NCI-H2029 treated with DMSO at 0.1 percent for 48 hours (cell line): ENCODE results near the gene SEMA4D.

Experiments used
- DNase-seq: peaks from one replicate; lab custom pipeline; 2025; lab: John Stamatoyannopoulos, UW

Gene SEMA4D

DNA sequence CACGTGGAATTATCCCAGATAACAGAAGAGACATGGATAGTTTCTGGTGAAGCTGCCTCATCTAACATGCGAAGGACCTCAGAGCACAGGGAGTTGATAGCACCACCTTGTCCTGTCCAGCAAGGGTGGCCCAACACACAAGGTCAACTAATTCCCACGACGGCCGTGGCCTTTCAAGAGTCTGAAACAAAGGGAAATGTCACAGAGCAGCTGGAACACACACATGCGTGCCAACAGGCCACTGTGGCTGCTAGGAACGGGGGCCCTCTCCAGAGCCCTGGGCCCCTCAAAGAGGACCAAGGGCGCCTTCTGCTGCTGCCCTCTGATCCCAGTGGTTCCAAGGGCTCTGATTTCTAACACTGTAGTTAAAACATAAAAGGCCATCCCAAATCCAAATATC is 128.9 kb downstream of the SEMA4D start:
- no peak for DNase-seq

DNA sequence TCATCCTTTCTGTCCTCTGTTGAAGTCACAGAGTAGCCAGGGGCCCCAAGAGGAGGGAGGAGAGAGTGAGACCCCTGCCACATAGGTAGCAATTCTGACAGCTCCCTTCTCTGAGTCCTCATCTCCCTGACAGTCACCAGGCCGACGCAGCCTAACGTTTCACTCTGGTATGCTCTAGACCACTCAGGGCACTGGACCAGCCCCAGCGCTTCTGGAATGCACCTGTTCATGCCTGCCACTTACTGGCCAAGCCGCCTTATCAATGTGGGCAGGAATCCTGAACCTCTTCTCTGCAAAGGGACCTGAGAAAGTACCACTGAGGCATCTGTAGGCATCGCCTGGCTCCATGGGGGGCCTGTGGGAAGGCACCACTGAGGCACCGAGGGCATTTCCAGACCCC is 129.4 kb downstream of the SEMA4D start:
- DNase-seq = no peak

DNA sequence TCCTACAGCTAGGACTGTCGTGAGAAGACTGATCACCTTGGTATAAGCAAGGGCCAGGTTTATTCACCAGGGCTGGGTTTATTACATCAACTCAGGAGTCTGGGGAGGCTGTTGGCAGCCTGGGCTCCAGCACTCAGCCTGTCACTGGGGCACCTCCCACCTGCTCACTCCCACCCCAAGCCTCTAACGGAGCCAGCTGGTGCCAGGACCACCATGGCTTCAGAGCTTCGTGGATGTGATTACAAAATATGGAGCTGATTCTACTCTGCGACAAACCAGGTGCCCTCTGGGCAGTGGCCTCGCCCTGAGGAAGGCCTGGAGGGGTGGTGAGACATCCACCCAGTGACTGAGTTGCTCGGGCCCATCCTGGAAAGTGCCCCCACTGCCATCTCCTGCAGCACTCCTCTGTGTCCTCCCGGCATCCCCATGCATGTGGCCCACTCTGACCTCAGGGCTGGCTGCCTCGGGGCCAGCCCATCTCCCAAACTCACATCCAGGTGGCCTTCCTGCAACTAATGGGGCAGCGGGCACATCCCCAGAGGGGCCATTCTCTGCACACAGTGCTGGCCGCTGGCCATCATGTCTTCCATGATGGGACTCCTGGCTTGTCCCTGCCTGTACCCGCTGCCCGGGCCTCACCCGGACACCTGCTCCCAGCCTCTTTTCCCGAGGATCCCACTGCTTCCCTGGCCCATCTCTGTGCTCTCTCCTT is 130.0 kb downstream of the SEMA4D start:
- no peak for DNase-seq

DNA sequence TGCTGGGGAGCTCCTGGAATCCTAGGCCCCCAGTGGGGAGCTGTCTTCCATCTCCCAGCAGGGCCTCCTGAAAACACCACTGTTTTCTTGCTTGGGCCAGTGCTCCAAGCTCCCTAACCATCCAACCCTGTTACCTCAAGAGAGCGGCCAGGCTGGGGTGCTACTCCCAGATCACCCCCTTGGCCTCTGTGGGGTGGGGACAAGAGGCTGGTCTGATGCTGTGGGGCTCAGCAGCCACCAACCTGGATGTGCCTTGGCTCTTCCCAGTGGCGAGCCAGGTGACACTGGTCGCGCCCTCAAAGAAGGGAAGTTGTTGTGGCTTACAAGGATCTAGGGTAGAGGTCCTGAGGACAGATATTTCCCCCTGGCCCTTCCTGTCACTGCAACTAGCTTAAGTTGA is 130.6 kb downstream of the SEMA4D start:
- DNase-seq = no peak

DNA sequence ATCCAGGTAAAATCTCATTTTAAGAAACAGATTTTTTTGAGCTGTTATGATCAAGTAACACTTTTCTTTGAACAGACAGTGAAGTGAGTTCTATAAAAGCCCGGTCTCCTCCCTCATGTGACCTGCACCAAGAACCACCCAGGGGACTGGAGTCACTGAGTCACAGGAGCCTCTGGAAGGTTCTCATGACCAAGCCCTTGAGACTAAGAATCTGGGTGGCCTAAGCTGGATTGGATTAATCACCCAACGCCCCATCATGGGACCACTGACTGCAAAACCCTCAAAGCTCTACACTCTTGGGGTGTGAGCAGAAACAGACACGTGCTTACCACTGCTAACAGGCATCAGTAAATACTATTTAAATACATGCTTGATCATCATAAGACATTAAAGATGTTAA is 131.2 kb downstream of the SEMA4D start:
- no peak for DNase-seq

DNA sequence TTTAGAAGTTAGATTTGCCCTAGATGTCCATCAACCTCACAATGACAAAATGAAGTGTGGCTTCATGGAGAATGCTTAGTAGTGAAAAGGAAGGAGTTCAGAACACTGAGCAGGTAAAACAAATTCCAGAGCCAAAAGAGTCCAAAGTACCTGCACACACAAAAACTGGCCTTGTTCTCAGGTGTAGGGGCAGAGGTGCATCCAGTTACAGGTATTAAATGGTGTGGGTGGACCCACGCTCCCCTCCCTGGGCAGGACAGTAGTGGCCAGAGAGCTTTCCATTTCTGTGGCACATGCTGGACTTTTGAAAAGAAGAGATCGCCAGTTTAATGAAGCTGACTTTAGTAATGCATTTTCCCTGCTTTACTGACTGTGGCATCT is 132.4 kb downstream of the SEMA4D start:
- no peak for DNase-seq

DNA sequence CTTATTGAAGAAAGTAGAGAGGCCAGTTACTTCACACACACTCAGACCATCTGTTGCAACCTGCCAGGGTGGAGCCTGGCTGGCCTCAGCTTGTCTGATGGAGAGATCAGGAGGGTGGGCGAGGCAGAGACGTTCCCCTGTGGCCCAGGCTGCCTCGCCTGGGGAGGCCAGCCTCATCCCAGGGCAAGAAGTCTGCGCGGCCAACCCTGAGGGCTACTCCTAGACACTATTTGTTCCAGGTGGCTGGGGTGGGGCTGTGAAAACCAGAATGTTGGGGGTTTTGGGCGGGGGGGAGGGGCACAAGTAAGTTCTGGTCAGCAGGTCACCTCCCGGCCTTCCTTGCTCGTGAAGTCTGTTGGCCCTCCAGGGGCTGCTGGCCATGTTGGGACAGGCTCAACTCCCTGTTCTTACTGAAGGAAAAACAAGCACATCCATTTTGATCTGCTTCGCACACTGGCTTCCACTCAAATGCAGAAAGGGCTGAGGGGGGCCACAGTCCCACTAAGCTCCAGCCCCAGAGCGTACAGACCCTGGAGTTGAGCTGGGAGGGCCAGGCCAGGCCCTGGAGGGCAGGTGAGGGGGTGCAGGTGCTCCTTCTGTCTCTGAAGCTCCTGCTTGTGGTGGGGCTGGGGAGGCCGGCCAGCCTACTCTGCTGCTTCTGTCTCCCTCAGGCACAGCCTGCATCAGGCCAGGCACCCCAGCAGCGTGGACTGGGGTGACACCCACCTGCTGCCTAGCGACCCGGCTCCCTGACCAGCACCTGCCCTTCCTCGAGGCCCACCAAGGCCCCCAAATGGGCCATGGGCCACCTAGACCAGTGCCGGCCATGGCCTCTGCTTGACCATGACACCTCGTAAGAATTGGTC is 133.0 kb downstream of the SEMA4D start:
- no peak for DNase-seq

DNA sequence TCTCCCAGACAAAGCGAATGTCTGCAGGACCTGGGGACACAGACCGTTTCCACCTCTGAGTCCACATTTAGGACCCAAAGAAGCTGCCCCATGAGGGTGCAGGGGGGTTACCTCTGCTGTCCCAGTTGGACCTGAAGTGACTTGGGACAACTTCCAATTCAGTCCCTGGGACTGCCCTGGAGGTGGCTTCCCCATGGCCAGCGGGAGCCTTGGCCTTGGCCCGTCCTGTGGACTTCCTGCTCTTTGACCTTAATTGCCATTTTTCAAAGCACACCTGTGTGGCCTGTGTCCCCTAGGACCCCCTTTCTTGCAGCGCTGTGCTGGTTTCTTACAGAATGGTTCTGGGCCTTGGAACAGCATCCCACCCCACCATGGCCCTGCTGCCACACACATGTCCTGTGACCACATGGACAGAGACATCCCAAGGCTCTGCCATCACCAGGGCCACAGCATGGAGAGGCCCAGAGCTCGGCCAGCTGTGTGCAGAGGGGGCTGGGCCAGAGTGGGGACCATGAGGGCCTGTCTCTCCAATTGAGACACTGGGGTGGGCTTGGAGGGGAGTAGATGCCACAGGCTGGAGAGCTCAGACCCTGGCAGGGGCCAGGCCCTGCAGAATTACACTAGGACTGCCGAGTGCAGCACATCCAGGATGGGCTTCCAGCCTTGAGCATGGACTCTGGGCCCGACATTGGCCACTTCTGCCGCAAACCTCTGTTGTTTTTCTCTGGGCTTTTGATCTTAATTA is 133.8 kb downstream of the SEMA4D start:
- no peak for DNase-seq

DNA sequence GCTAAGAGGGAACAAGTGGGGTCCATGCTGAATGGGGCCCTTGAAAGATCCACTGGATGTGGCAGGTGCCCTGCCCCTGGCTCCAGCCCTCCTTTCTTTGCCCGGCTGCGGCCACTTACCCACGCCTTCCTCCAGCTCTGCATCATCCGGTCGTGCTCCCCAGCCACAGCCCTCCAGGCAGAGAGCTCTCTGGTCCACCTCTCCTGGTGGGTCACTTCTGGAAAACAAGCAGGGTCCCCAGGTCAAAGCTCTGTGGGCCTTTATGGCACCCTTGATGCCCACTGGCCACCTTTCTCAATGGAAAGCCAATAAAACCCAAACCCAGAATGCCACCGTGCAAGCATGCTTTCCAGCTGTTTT is 134.6 kb downstream of the SEMA4D start:
- DNase-seq = no peak

DNA sequence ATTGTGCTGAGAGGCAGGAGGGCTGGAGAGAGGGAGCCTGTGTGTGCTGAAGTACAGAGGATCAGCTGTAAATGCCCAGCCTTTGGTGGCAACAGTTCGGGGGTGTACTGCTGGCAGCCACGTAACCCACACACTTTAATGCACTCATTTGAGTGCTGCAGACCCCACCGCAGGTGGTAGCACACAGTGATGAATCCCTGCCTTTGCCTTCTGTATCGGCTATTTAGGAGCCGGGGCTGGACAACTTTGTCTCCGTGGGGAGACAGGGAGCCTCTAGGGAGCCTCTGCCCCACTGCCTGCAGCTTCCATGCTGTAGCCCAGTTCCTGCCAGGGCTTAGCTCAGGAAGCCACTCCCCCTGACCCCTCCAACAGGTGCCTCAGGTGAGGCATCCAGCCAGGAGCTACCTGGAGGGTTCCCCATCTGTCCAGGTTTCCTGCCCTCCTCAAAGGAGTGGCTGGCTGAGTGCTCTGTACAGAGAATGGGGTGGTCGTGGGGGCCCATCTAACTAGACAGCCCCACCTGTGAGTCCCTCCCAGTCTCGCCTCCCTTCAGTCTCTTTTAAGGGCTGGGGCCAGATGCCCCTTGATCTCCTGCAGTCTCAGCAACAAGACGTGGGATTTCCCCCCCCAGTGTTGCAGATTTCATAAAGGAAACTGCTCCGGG is 135.1 kb downstream of the SEMA4D start:
- DNase-seq = no peak

DNA sequence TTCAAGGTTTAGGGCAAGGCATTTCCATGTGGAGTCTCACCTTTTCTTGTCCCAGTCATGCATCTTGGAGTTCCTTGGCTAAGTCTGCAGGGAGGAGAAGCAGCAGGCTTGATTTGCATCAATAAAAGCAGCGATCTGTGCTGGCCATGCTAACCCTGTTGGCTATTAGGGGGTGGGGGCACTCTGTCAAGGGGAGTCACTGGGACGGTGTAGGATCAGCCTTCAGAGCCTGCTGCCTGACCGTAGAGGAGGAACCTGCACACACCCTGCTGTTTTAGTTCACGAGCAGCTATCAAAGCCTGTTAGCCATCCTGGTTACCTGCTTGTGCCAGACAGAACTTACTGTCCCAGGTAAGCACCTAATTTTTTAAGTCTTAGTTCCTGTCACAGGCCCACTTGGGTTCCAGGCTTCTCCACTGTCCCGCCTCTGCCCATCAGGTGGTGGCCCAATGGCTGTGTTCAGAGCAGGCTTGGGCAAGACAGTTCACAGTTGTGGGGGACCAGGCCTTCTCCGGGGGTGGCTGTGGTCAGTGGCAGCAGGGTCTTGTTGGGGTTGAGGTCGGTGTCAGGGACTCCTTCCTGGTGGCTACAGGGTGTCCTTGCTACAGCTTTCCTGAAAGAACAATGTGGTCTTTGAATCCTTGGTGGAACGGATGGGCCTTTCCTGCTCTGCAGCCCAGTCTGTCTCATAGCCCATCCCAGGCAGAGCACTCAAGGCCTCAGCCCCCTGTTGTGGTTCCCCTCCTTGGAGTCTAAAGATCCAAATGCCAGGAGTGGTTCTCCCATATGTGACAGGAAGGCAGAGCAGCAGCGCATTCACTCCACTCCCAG is 135.9 kb downstream of the SEMA4D start:
- DNase-seq = no peak

DNA sequence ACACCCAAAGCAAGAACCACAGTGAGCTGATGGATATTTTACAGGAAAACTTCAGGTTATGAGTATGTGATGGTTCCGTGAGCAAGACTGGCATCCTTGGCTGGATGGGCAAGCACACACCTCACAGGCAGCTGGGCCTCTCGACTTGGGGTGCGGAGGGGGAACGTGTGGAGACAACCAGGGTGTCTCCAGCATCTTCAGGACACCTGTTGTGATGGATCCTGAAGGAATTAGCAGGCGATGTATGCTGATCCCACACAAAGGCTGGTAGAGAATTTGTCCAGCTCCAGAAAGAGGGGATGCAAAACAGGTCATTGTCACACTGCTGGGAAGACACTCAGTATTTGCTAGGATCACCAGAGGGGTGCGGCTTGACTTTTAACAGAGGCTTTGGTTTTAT is 136.9 kb downstream of the SEMA4D start:
- no peak for DNase-seq

DNA sequence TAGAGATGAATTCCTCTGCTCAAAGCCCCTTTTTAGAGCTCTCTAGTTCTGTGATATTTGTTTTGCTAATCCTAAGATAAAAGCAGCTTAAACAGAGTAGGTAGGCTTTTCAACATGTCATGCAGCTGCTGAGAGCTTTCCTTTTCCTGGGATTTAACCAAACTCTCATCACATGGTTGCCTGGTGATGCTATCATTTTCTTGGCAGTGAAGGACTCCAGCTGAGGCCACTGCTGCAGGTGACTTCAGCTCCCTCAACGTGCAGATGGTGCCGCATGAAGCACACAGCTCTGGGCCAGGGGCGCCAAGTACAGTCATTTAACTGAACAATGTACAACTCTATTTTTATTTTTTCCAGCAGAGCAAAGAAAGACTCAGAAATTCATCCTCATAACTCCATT is 137.4 kb downstream of the SEMA4D start:
- DNase-seq = peak; percentile 79

DNA sequence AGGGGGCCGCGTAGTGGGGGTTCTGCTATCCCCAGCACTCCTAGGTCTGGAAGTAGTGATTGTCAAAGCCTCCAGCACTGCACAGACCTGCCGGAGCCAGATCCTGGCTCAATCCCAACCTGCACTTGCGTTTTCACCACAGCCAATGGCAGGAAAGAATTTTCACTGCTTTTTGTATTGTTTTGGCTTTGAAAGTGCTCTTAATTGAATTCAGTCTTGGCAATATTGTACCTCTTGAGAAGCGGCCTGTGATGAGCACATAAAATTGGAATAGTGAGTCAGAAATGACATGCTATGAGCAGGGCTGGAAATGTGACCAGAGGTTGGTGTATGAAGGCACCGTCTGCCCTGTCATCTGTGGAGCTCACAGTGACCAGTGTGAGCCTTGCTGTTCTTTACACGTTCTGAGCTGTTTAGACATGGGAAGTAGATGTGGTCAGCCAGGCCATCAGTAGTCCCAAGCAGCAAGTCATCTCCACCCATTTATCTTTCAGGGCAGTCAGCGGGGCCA is 138.1 kb downstream of the SEMA4D start:
- peak; percentile 92 for DNase-seq

DNA sequence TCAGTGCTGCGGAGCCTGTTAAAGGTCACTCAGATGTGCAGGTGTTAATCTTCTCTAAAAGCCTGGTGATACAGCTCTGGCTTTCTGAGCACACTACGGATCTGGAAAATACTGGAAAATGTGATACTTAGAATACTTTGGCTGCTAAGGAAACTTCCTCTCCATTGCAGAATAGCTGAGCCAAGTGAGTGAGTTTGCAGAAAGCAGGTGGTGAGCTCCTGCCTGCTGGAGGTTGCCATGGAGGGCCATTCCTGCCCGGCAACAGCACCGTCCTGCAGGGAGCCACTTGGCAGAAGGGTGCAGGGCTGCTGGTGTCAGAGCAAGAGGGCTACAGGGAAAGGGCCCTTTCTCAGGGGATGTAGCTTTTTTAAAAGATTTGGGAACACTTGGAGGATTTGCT is 138.9 kb downstream of the SEMA4D start:
- DNase-seq = peak; percentile 61

DNA sequence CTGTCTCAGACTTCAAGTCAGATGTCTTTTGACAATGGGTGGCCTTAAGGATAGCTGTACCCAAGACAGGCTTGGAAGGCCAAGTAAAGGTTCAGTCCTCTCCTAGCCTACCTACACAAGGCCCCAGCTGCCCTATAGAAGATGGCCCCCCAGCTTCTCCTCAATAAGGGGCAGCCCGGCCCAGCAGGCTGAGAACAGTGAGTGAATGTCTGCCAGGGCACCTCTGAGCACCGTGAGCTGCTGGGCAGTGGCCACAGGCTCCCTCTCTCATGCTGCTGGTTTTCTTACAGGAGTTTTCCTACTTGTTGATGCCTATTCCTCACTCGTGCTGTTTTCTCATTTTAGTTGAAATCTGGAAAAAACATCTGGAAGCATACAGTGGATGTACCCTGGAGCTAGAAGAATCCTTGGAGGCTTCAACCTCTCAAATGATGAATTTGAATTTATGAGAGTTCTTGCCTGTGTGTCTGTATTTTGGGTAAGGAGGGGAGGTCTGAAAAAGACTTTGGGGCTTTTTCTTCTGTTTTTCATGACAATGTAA is 139.5 kb downstream of the SEMA4D start:
- no peak for DNase-seq

DNA sequence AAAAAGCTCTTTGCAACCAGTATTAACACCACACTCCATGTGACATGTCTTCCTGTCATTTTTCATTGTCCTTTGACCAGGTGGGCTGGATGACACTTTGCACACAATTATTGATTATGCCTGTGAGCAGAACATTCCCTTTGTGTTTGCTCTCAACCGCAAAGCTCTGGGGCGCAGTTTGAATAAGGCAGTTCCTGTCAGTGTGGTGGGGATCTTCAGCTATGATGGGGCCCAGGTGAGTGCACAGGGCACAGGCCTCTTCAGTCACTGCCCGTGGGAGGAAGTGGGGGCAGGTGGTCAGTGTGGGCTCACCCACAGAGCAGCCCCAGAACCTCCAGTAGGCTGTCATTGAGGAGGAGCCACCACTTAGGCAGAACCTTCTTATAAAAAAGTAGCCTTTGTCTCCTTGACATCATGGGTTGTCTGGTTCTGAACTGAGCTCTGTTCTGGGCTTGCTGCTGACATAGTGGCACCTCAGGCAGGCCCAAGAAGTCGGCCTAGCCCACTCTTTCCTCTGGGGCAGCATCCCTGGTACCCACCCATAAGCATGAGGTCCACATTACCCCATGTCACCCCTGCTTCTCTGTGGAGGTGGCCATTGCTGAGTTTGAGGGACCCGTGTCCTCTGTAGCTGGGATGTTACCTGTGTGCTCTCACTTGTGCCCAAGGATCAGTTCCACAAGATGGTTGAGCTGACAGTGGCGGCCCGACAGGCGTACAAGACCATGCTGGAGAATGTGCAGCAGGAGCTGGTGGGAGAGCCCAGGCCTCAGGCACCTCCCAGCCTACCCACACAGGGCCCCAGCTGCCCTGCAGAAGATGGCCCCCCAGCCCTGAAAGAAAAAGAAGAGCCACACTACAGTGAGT is 140.3 kb downstream of the SEMA4D start:
- DNase-seq = no peak

DNA sequence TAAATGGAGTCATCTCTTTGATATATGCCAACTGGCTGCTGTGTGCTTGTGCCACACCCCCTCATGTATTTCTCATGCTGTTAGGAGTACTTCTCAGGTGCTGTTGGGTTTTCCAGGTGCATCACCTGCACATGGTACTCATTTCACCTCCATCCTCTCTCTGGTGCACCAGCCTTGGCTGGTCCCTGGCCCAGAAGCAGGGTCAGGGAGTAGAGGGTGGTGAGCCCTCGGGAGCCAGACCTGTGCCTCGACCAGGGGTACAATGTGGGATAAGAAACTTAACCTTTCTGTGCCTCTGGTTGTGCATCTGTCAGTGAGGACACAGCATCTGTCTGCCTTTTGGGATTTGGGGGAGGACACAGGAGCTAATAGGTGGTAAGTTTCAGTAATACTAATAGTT is 141.1 kb downstream of the SEMA4D start:
- DNase-seq = no peak

DNA sequence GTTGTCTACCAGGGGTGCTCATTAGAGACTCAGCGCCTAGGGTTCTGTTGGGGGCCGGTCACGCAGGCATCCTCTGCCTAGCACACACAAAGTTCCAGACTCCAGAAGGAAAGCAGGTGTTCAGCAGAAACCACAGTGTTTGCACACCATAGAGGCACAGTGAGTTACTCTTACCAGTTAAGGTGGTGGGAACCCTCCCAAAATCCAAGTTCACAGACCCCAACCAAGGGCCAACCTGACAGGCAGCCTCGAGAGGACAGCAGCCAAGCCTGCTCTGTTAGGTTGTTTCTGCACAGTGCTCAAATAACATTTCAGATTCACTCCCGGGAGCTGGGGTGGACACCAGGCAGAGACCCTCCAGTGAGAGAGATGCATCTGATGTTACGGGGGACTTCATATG is 143.4 kb downstream of the SEMA4D start:
- no peak for DNase-seq

DNA sequence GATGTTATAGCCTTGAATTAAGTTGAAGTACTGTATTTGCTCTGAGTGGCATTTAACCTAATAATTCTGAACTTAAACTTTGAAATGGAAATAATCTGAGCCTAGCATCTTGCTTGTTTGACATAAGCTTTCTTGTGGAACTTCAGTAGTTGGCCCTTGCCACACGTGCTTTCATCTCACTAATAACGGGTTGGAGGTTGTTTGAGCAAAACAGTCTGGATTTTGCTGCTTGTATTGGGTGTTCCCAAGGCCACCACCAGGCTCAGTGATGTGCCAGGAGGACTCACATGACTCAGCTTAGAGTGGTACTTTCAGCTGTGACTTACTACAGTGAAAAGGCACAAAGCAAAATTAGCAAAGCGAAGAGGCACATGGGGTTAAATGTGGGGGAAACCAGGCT is 143.9 kb downstream of the SEMA4D start:
- DNase-seq = no peak
